Transverse colon (tissue), 4 donors: ENCODE results near the gene APOL5. TPM values are rescaled to one million over a fixed set of nuclear protein-coding genes. Genes with fewer than 3 reads are reported as not detected.

Experiments
- DNase-seq: peaks from one replicate; pipeline ENCODE4 v3.0.0-alpha.2; 2019
- H3K27ac ChIP-seq, 4 donors: fragments of 200-600 bp; sonication (generic); 2 replicates each; pipeline ENCODE4 v1.5.1; 2016 to 2018; ENCODE audit warnings: inconsistent platforms in 4 of 4
- H3K27me3 ChIP-seq: fragments of 200-600 bp; sonication (generic); 2 replicates; pipeline ENCODE4 v1.5.1; 2017; ENCODE audit warnings: inconsistent platforms
- H3K36me3 ChIP-seq, 4 donors: fragments of 200-600 bp; sonication (generic); 2 replicates each; pipeline ENCODE4 v1.5.1; 2017 to 2019; ENCODE audit warnings: inconsistent platforms in 4 of 4
- H3K4me1 ChIP-seq, 4 donors: fragments of 200-600 bp; sonication (generic); 2 replicates each; pipeline ENCODE4 v1.5.1; 2017 to 2020; ENCODE audit warnings: inconsistent platforms in 4 of 4
- H3K4me3 ChIP-seq, 4 donors: fragments of 200-600 bp; sonication (generic); 1 replicate in 1 of 4; 2 replicates in 3 of 4; pipeline versions ENCODE4 v1.5.1 to v1.6.1; 2017 to 2019; ENCODE audit warnings: inconsistent platforms in 4 of 4
- H3K9me3 ChIP-seq, 2 donors: fragments of 200-600 bp; sonication (generic); 2 replicates each; pipeline ENCODE4 v1.5.1; 2017 to 2019; ENCODE audit warnings: inconsistent platforms in 2 of 2
- EP300 ChIP-seq: sonication (generic); formaldehyde crosslinking; IDR thresholded peaks from one replicate; pipeline ENCODE4 v1.6.1; 2017; ENCODE audit warnings: antibody characterized with exemption, low read depth
- POLR2A ChIP-seq: fragments of 450-650 bp; IDR thresholded peaks from one replicate; pipeline ENCODE4 v1.6.1; 2016; ENCODE audit warnings: antibody characterized with exemption, mild to moderate bottlenecking, moderate library complexity
- POLR2AphosphoS5 ChIP-seq, 3 donors: sonication (generic); formaldehyde crosslinking; IDR thresholded peaks; one replicate each; pipeline ENCODE4 v1.6.1; 2016; ENCODE audit warnings: antibody characterized with exemption in 3 of 3
- WGBS, 2 donors: methylation state at CpG; one replicate each; pipeline ENCODE4 v1.1.5; 2018; ENCODE audit warnings: low coverage in 1 of 2; 5-methylcytosine and 5-hydroxymethylcytosine counted together
- in situ Hi-C, 4 donors: fragments of 200-750 bp; cut with MboI; loops; one replicate each; pipeline versions ENCODE4 v1.15.0 to v1.15.1; 2017; ENCODE audit warnings: low sequenced_read_pairs in 3 of 4, low pct_ligation_motif_present in 1 of 4, low pct_unique_long_range_greater_than_20kb in 1 of 4
- intact Hi-C: fragments of 100-400 bp; cut with DNase I; formaldehyde crosslinking; loops from one replicate; pipeline ENCODE4 v1.15.1; 2023; ENCODE audit warnings: low total_unique reads
- total RNA-seq, 4 donors: library from RNA; depleted of rRNA; stranded (reverse); fragments of >200 nt; gene quantifications; one replicate each; pipeline ENCODE4 v1.1.0, GENCODE V29; 2016
- TF ChIP-seq, protein P1 (sequence below), 5 experiments: fragments of 200-600 bp in 3 of 5; fragments of 450-650 bp in 2 of 5; sonication (generic) in 3 of 5; IDR thresholded peaks; 1 replicate in 2 of 5; 2 replicates in 3 of 5; pipeline ENCODE4 v1.5.1; 2016 to 2017; ENCODE audit warnings: antibody characterized with exemption in 5 of 5, inconsistent platforms in 3 of 5, mild to moderate bottlenecking in 2 of 5, moderate library complexity in 1 of 5

Gene APOL5
- total RNA-seq, 4 donors from 2014 or later: not detected

DNA sequence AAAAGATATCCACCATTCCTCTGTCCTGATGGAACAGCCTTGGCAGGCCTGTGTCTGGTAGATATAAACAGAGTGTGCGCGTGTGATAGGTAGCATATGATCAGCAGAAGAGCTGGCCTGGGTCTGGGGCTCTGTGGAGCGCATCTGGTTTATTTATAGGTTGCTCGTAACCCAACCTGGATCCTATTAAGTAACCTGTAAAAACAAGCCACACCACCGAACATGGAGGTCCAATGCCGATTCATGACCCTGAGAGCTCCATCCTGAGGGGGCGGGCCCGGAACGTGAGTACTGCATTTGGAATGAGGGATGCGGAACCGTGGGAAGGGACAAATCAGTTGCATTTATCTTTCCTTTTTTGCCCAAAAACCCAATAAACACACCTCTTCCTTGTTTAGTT is 31.9 kb upstream of the APOL5 start:
- no peak overlapping the region for H3K27ac ChIP-seq
- in situ Hi-C loops (no loop called here), intact Hi-C loops (no loop called here)
- no peaks in the 10 kb centered on the region for H3K9me3 ChIP-seq
- H3K4me3 ChIP-seq: no peak overlapping the region
- no peak for DNase-seq
- no peaks in the 10 kb centered on the region for H3K27me3 ChIP-seq
- no peaks in the 10 kb centered on the region for H3K36me3 ChIP-seq
- no peaks in the 10 kb centered on the region for H3K4me1 ChIP-seq
- 79% methylated on average over 11 of the region's 11 CpGs; no CpG with 5 or more reads in 1 of the 2 donors for WGBS, 2 donors
- no peak for TF ChIP-seq POLR2AphosphoS5 (IDR thresholded peaks at IDR 0.05)
- TF ChIP-seq, protein P1, sequence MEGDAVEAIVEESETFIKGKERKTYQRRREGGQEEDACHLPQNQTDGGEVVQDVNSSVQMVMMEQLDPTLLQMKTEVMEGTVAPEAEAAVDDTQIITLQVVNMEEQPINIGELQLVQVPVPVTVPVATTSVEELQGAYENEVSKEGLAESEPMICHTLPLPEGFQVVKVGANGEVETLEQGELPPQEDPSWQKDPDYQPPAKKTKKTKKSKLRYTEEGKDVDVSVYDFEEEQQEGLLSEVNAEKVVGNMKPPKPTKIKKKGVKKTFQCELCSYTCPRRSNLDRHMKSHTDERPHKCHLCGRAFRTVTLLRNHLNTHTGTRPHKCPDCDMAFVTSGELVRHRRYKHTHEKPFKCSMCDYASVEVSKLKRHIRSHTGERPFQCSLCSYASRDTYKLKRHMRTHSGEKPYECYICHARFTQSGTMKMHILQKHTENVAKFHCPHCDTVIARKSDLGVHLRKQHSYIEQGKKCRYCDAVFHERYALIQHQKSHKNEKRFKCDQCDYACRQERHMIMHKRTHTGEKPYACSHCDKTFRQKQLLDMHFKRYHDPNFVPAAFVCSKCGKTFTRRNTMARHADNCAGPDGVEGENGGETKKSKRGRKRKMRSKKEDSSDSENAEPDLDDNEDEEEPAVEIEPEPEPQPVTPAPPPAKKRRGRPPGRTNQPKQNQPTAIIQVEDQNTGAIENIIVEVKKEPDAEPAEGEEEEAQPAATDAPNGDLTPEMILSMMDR (IDR thresholded peaks at IDR 0.05): no peak
- TF ChIP-seq EP300: no peak
- TF ChIP-seq POLR2A: no peak

DNA sequence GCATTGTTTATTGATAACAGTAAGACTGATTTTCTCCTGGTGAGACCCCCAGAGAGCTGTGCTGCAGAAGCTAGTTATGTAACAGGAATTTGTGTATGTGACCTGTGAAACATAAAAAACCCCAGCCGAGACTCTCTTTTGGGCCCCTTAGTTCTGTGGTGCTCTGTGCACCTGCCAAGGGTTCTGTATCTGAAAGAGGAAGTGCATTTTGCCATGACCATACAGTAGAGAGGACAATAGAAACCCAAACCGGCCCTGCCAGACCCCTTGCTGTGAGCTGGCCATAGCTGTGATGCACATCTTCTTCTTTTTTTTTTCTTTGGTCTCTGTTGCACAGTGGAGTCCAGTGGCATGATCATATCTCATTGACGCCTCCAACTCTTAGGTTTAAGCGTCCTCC is 31.4 kb upstream of the APOL5 start:
- in situ Hi-C loops: no loop called here
- H3K36me3 ChIP-seq: no peaks in the 10 kb centered on the region
- TF ChIP-seq, protein P1 (IDR thresholded peaks at IDR 0.05): no peak
- no peak for TF ChIP-seq POLR2A
- TF ChIP-seq POLR2AphosphoS5 (IDR thresholded peaks at IDR 0.05): no peak
- TF ChIP-seq EP300: no peak
- no peaks in the 10 kb centered on the region for H3K4me1 ChIP-seq
- WGBS, 2 donors: 75 to 86% methylated on average over 3 to 4 of the region's 4 CpGs
- no peak overlapping the region for H3K27ac ChIP-seq
- H3K27me3 ChIP-seq: no peaks in the 10 kb centered on the region
- intact Hi-C loops: no loop called here
- H3K9me3 ChIP-seq: no peaks in the 10 kb centered on the region
- H3K4me3 ChIP-seq: no peak overlapping the region
- peak; percentile 24 for DNase-seq

DNA sequence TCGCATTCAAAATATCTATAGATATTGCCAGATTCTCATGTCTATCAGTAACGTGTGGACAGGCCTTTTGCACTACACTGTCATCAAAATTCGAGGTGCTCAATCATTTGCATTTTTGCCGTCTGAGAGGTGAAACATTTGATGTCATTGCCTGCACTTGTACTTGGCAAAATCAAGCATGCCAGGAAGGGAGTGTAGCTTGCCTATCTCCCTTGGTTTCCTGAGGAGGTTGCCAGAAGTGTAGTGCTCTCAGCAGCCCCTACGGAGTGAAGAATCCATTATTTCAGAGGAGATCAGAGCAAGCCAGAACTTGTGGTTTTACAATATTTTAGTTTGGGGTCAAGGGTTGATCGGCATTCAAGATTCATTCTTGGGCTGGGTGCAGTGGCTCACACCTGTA is 30.2 kb upstream of the APOL5 start:
- no peak for DNase-seq
- TF ChIP-seq EP300 (no peak), POLR2AphosphoS5 (IDR thresholded peaks at IDR 0.05) (no peak)
- TF ChIP-seq, protein P1 (IDR thresholded peaks at IDR 0.05): no peak
- WGBS, 2 donors: 75 to 85% methylated on average over 3 to 6 of the region's 6 CpGs
- H3K36me3 ChIP-seq: no peaks in the 10 kb centered on the region
- no peaks in the 10 kb centered on the region for H3K4me1 ChIP-seq
- no peaks in the 10 kb centered on the region for H3K9me3 ChIP-seq
- intact Hi-C loops: no loop called here
- in situ Hi-C loops: no loop called here
- H3K4me3 ChIP-seq: no peak overlapping the region
- H3K27ac ChIP-seq: no peak overlapping the region
- no peaks in the 10 kb centered on the region for H3K27me3 ChIP-seq

DNA sequence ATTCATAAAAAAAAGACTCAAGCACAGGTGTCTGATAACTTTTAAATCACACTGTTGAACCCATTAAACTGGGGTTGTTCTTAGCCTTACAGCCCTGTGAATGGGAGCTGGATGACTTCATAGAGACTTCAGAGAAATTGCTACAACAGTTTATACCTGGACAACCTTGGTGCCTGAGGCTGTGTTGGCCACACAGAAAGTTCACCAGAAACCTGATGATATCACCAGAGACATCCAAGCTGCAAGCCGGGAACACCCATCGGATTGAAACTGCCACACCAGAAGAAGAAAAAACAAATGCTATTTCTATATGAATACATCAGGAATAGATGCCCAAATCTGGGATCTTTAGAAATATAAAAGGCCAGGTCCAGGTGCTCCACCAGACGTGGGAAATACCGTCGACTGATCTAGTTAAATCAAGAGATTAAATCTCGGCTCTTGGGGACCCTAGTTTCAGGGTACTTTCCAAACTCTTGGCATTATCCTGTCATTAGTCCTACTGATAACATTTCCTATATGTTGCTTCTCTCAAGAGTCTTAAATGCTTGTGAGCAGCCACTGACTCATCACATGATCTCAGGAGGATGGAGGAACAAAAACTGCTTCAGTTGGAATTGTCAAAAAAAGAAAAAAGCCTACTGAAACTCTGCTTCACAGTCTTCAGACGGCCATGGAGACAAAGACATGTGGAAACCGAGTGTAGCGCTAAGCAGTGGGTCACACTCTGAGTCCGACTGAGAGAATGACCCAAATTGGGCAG is 28.6 kb upstream of the APOL5 start:
- DNase-seq: no peak
- TF ChIP-seq POLR2A (no peak), EP300 (no peak), POLR2AphosphoS5 (IDR thresholded peaks at IDR 0.05) (no peak)
- TF ChIP-seq, protein P1 (IDR thresholded peaks at IDR 0.05): no peak
- H3K27me3 ChIP-seq: no peaks in the 10 kb centered on the region
- H3K27ac ChIP-seq: no peak overlapping the region
- H3K4me1 ChIP-seq: no peaks in the 10 kb centered on the region
- in situ Hi-C loops: no loop called here
- intact Hi-C loops: no loop called here
- no peaks in the 10 kb centered on the region for H3K36me3 ChIP-seq
- WGBS, 2 donors: 82 to 87% methylated on average over 6 to 10 of the region's 10 CpGs
- no peaks in the 10 kb centered on the region for H3K9me3 ChIP-seq
- H3K4me3 ChIP-seq: no peak overlapping the region
